NCI-H774 (cell line): ENCODE data around the gene CREBBP.
"Not testable (repeated sequence)": the region's sequence is repeated elsewhere in the genome, so short reads cannot be mapped to it uniquely, and the experiment has no call there.

ENCODE experiments used
- DNase-seq: peaks from one replicate; lab custom pipeline; 2025; lab: John Stamatoyannopoulos, UW

Gene CREBBP

DNA sequence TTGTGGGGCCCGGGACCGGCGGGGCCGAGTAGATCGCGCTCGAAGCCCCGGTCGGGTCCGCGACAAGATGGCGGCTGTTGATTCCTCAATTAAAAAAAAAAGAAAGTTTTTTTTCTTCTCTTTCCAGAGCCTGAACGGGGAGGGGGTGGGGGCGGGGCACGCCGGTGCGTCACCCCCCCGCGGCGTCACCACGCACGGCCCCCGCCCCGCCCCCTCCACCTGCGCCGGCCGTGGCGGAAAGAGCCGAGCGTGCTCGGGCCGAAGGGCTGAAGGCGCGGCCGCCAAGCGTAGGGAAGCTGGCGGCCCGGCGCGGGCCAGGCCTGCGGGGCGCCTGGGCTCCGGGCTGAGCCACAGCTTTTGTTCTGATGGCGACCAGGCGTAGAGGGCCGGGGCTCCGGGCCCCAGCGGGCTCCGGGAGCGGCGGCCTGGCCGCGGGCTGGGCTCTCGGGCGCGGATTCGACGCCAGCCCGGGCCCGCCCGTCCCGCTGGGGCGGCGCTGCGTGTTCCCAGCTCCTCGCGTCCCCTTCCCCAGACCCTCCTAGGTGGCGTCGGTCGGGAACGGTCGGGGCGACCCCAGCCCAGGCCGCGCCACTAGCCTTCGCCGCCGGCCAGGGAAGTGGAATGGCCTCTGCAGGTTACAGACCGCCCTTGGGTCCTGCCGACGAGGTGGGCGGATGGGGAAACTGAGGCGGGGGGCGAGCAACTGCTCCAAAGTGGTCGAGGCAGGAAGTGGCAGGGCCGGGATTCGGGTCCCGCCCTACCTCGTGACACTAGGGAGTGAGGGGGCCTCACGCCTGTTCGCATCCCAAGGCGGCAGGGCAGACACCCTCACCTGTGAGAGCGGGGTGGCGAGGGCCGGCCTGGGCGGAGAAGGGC lies at the start of gene CREBBP:
TSS of gene CREBBP (minus strand) at position 91 of the 876 bp plus-strand sequence. CDS start 797 bp downstream, outside the sequence.
- peak; percentile 89 for DNase-seq

DNA sequence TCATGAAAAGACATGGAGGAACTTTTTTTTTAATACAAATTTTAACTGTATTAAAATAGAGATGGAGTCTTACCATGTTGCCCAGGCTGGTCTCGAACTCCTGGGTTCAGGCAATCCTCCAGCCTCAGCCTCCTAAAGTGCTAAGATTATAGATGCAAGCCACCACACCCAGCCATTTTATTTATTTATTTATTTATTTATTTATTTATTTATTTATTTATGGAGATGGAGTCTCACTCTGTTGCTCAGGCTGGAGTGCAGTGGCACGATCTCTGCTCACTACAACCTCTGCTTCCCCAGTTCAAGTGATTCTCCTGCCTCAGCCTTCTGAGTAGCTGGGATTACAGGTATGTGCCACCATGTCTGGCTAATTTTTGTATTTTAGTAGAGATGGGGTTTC lies 46.6 kb upstream of the CREBBP start:
- not testable (repeated sequence) for DNase-seq

DNA sequence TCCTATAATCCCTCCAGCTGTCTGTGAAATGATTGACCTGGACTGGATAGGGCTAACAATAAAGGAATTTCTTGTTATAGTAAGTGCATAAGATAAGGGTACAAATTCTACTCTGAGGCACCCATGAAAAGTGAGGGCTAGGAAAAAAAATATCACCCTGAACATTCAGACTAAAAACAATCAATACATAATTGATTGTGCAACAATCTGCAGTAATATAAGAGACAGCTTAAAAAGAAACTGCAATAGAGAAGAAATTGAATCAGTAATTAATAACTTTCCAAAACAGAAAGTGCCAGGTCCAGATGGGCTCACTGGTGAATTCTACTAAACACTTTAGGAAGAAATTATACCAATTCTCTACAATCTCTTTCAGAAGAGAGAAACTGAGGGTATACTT lies 44.2 kb upstream of the CREBBP start:
- no peak for DNase-seq

DNA sequence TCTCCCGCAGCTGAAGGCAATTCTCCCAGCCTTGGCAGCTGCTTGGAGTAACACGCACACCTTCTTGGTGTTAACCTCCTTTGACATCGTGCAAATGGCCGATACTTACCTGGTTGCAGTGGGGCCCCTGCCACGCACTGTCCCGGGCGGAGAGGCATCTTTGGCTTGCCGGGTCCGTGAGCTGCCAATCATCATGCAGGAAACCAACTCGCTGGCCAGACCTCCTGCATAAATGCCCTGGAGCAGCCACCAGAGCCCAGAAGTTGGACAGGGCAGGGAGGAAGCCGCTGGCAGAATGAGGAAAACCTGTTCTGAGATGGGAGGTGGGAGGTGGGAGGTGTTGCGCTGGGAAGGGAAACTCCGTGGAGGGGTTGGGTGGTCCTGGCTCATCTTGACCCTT lies 41.7 kb upstream of the CREBBP start:
- no peak for DNase-seq

DNA sequence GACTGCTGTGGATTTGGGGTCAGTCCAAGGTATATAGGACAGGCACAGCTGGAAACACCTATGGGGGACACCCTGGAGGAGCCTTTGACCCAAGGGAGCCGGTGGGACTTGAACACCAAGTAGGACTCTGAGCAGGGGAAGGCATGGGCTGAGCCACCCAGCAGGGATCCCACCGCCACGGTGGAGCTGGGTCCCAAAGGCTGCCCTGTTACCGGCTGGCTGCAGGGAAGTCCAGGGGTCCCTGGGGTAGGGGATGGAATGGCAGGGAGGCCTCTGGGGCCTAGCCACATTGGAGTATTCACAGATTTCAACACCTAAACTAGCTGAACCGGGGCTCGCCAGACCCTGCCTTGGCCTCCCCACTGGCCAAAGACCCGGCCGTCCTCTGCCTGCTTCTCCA lies 39.7 kb upstream of the CREBBP start:
- DNase-seq, result no peak

DNA sequence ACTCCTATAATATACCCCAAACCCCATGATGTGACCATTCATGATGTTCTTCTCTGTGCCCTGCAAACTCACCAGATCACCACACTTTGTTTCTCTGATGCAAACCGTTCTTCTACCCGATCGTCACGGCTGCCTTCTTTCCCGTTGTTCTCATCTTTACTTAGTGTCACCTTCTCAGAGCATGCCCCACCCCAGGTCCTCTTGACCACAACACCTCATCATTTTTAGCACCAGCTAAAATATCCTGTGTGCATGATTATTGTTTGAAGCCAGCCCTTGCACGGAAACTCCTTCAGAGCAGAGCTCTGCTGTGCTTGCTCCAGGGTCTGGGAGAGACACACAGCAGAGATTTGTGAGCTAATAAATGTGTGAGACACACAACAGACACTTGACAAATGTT lies 38.9 kb upstream of the CREBBP start:
- DNase-seq, result no peak

DNA sequence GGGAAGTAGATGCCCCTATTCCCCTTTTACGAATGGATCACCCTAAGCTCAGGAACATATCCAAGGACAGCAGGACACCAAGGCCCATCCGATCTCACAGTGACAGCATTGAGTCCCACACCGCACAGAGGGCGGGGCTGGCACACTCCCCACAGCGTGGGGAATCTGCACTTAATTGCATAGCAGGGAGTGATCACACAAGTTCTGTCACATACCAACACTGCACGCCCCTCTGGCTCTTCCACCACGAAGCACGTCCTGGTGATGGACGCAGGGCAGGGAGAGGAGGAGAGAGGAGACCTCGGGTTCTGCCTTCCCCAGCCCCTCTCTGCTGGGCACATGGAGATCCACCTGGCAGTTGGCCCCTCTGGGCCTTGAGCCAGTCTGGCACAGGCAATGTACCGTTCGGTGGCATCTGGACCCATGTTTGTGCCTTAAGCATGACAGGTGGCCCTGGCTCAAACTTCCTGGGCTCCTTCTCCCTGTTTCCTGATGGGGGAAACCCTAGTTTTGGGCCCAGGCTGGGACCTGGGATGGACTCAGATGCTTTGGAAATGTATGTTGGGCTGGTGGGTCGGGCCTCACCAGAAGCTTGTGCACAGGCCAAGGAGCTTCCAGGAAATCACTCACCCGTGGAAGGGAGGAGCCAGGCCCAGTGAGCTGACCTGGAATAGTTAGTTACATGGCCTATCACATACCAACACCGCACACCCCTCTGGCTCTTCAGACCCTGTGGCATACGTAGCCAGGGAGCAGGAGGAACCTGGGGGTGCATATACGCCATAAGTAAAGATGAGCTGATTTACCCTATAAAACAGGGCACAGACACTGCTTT lies 35.1 kb upstream of the CREBBP start:
- no peak for DNase-seq

DNA sequence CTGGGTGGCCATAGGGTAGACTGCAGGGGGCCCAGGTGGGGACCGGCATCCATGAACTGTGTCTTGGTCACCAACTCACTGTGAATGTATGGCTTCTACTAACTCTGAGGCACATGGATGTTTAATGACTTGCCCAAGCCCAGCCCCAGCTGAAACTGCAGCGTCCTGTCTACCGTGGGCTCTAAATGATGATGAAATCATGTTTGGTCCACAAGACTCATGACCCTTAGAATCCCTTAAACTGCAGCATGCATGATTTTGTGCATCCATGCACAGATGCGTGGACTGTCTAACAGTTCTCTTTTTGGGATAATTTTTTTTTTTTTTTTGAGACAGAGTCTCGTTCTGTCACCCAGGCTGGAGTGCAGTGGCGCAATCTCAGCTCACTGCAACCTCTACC lies 32.4 kb upstream of the CREBBP start:
- DNase-seq, result no peak

DNA sequence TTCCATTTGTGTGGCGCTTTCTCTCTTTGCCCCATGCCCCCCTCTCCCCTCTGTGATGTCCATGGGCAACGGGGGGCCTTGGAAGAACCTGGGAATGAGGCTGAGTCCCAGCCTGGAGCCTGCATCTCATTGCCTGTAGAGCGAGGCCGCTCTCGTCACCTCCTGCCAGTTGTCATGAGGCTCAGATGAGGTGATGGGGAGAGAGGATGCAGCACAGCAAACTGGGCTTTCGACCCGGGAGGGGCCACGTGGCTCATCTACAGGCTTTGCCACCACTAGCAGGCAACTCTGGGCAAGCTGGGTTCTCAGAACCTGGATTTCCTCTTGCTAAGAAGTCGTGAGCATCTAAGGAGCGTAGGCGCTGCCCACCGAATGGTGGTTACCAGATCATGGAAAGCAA lies 31.9 kb upstream of the CREBBP start:
- DNase-seq, result no peak

DNA sequence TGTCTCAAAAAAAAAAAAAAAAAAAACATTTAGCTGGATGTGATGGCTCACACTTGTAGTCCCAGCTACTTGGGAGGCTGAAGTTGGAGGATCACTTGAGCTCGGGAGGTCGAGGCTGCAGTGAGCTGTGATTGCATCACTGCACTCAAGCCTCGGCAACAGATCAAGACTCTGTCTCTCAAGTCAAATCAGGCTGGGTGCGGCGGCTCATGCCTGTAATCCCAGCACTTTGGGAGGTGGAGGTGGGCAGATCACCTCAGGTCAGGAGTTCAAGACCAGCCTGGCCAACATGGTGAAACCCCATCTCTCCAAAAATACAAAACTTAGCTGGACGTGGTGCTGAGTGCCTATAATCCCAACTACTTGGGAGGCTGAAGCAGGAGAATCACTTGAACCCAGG lies 31.2 kb upstream of the CREBBP start:
- not testable (repeated sequence) for DNase-seq

DNA sequence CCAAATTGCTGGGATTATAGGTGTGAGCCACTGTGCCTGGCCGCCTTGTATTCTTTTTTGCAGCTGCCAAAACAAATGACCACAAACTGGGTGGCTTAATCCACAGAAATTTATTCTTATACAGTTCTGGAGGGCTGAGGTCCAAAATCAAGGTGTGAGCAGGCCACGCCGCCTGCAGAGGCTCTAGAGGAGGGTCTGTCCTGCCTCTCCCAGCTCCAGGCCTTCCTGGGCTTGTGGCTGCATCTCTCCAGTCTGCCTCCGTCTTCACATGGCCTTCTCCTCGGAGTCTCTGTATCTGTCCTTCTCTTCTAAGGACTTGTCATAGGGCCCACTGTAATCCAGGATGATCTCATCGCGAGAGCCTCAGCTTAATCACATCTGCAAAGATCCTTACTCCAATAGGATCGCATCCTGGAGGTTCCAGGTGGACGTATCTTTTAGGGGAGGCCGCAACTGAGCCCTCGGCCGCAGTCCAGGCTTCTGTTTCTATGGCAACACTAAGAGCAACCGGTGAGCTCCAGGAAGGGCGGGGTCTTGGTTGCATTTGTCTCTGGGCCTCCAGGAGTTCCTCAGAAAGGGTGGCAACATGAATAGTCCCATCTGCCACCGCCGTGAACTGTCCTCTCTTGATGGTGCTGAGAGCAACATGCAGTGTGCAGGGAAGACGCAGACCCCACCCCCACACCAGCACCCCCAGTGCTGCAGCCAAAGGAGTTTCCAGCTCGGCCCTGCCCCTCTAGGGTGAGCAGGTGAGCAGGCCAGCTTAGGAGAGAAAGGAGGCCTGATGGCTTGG lies 29.5 kb upstream of the CREBBP start:
- DNase-seq, result no peak

DNA sequence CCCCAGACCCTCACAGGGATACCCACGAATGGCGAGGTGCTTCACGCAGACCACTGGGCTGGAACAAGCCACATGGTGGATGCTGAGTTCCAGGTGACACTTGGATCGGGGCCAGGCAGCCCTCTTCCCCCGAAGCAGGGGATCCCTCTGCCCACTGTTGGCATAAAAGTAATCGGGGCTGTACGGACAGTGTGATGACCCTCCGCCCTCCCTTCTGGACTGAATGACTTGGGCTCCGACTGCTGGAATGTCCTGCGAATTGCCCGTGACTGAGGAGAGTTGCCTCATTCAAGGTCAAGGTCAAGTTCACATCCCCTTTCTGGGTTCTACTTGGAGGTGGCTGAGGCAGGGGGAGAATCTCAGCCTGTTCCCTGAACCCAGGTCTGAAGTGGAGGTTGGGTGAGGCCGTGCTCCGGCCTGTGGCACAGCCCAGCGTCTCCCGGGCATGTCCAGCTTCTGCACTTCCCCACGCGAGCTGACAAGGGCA lies 28.5 kb upstream of the CREBBP start:
- no peak for DNase-seq

DNA sequence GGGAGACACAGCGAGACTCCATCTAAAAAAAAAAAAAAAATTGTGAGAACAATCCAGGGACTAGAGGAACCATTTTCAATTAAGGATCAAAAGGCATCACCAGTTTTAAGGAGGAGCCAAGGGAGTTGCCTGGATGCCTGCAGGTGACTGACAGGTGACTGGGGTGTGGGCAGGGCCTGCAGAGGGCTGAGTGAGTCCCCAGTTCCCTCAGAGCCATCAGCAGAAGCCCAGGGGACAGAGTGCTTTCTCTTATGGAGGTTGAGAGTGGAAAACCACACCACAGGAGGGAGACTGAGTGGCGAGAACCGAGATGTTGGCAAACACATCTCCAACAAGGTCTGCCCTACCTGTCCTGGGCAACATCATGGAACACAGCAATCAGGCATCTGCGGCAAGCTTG lies 27.1 kb upstream of the CREBBP start:
- no peak for DNase-seq

DNA sequence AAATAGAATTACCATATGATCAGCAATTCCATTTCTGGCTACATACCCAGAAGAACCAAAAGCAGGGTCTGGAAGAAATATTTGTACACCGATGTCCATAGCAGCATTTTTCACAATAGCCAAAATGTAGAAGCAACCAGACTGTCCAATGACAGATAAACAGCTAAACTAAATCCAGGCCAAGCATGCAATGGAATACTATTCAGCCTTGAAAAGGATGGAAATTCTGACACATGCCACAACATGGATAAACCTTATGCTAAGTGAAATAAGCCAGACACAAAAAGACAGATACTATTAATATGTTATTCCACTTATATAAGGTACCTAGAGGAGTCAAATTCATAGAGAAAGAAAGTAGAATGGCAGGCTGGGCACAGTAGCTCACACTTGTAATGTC lies 25.9 kb upstream of the CREBBP start:
- no peak for DNase-seq

DNA sequence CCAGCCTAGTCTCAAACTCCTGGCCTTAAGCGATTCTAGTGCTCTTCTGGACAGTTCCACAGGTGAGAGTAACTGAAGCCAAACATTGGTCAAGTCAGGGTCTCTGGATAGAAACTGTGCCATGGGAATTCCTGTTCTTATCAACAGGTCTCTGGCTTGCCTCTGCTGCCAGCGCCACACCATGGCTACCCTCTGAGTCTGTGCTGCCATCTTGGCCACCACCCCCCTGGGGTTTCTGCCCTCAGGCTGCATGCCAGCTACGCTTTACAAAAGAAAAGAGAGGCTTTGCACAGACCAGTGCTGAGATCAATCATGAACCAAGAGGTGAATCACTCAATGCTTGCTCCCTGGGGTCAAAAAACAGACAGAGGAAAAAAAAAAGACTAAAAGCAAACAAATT lies 24.4 kb upstream of the CREBBP start:
- no peak for DNase-seq

DNA sequence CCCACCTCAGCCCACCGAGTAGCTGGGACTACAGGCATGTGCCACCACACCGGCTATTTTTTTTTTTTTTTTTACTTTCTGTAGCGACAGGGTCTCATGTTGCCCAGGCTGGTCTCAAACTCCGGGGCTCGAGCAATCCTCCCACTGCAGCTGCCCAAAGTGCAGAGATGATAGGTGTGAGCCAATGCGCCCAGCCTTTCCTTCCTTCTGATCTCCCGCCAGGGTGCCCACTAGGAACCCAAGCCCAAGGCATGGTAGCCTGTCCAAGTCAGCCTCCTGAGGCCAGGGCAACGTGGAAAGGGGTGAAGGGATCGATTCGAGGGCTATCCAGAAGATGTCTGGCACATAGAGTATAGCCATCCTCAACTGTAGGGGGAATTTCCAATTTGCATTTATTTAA lies 9.6 kb upstream of the CREBBP start:
- DNase-seq, result no peak

DNA sequence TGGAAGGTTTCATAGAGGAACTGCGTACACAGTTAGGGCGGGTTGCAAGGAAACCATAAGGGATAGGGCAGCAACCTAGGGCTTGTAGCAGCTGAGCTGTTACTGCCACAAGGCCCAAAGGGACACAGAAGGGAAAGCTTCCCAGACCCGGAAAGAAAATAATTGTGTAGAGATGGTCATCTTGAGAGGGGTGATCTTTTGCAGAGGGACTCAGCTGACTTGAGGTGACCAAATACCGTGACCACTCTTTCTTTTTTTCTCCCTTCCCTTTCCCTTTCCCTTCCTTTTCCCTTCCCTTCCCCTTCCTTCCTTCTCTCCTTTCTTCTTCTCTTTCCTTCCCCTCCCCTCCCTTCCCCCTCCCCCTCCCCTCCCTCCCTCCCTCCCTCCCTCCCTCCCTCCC lies 8.5 kb upstream of the CREBBP start:
- no peak for DNase-seq

DNA sequence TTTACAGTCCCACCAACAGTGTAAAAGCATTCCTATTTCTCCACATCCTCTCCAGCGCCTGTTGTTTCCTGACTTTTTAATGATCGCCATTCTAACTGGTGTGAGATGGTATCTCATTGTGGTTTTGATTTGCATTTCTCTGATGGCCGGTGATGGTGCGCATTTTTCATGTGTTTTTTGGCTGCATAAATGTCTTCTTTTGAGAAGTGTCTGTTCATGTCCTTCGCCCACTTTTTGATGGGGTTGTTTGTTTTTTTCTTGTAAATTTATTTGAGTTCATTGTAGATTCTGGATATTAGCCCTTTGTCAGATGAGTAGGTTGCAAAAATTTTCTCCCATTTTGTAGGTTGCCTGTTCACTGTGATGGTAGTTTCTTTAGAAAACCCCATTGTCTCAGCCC lies 5.5 kb upstream of the CREBBP start:
- not testable (repeated sequence) for DNase-seq

DNA sequence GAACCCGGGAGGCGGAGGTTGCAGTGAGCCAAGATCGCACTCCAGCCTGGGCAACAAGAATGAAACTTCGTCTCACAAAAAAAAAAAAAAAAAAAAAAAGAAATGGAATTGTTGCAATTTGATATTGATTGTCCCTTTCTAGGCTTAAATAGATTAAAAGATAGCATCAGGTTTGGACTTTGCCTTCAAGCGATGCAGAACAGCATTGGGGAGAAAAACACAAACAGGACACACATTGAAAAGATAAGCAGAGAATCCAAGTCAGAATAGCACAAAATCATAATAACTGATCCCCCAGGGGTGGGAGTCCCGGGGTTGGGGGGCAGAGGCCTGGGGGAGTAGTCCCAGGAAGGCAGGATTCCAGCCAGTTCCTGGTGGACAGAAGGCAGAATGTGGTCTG lies 3.9 kb upstream of the CREBBP start:
- DNase-seq, result no peak

DNA sequence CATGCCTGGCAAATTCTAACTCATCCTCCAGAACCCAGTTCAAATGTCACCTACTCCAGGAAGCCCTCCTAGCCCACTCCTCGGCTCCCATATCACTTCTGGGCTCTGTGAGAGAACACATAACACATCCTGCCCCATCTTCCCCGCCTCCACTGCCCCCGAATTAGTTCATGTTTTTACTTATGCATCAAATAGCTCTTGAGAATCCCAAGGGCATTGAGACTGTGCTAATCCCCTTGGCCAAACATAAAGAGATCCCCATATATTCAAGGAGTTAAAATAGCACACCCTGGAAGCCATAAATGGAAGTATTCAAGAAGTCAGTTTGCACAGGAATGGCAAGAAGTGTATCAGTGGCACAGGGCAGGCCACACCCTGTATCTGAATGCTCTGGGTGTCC lies 2.0 kb upstream of the CREBBP start:
- DNase-seq, result no peak

DNA sequence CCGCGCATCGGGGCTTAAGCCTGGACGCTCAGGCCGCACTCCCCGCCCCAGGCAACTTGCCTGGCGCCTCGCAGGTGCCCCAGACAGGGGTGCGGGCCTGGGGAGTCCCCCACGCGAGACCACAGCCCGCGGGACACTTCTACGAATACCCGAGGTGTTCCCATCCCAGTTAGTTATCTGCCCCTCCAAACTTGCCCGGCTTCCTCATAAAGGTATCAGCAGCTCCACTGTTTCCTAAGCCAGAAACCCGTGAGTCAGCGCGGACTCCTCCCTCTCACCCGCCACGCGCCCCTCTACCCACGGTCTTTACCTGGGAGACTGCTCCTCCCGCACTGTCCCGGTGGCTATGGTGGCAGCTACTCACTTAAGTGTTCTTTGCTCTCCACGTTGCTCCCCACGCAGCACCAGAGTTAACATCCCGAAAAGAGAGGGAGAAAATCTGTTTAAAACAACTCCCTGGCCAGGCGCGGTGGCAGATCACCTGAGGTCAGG lies 1.0 kb upstream of the CREBBP start:
- no peak for DNase-seq
